CD4-positive, alpha-beta T cell treated with Interleukin-15 for 4 hours (primary cell): ENCODE results near the gene USP37.

ENCODE experiments used
- DNase-seq: peaks from one replicate; pipeline ENCODE4 v3.0.0-alpha.2; 2020; ENCODE audit warnings: low spot score

USP37 gene, protein sequence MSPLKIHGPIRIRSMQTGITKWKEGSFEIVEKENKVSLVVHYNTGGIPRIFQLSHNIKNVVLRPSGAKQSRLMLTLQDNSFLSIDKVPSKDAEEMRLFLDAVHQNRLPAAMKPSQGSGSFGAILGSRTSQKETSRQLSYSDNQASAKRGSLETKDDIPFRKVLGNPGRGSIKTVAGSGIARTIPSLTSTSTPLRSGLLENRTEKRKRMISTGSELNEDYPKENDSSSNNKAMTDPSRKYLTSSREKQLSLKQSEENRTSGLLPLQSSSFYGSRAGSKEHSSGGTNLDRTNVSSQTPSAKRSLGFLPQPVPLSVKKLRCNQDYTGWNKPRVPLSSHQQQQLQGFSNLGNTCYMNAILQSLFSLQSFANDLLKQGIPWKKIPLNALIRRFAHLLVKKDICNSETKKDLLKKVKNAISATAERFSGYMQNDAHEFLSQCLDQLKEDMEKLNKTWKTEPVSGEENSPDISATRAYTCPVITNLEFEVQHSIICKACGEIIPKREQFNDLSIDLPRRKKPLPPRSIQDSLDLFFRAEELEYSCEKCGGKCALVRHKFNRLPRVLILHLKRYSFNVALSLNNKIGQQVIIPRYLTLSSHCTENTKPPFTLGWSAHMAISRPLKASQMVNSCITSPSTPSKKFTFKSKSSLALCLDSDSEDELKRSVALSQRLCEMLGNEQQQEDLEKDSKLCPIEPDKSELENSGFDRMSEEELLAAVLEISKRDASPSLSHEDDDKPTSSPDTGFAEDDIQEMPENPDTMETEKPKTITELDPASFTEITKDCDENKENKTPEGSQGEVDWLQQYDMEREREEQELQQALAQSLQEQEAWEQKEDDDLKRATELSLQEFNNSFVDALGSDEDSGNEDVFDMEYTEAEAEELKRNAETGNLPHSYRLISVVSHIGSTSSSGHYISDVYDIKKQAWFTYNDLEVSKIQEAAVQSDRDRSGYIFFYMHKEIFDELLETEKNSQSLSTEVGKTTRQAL

DNA sequence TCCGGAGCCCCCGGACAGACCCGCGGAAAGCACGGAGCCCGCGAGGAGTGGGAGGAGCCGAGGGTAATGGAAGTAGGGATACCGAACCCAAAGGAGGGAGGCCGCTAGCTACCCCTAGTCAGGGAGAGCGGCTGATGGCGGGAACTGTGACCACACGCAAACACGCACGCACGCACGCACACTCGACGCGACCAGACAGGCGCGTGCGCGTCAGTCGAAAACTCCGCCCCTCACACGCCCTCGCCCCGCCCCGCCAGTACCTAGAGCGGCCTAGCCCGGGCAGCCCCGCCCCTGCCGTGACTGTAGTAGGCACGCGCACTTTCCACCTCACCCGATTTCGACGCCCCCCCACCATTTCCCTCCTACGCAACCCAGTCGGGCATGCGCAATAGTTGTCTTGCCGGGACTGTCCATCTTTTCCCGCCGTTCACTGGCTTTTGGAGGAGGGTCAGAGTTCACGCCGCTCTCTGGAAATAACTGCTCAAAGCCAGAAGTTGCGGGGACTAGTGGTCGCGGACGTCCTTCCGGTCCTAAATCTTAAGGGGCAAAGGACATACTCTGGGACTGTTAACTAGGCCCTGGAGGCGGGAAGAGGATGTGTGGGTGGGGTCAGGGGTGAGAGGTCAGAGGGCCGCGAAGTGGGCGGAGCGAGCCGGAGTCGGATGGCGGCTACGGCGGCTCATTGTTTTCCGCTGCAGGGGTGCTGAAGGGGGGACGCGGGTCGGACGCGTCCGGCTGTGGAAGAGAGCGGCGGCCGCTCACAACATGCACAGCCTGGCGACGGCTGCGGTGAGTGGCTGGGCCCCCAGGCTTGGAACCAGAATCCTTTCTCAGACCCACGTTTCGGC is at the start of gene USP37, which contains the start of gene CNOT9:
USP37 (minus strand) TSS at position 162 of the 848 bp plus-strand sequence. CDS start 9,698 bp downstream, outside the sequence.
CNOT9 (plus strand) TSS at position 650 of the 848 bp plus-strand sequence; CDS start at position 766, 116 bp downstream.
- DNase-seq, result peak; percentile 100

DNA sequence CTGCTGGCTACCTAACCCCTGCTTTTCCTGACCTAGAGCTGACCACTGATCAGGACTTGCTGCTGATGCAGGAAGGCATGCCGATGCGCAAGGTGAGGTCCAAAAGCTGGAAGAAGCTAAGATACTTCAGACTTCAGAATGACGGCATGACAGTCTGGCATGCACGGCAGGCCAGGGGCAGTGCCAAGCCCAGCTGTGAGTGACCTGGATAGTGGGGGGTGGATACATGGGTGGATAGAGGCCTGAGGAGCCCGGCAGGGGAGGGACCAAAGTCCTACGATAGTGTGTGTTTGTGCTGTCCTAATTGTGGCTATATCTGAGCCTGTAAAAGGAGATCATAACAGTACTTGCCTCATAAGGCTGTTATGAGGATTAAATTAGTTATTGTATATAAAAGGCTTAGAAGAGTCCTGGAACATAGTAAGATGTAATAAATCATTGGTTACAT is 47.7 kb upstream of the USP37 start:
- no peak for DNase-seq

DNA sequence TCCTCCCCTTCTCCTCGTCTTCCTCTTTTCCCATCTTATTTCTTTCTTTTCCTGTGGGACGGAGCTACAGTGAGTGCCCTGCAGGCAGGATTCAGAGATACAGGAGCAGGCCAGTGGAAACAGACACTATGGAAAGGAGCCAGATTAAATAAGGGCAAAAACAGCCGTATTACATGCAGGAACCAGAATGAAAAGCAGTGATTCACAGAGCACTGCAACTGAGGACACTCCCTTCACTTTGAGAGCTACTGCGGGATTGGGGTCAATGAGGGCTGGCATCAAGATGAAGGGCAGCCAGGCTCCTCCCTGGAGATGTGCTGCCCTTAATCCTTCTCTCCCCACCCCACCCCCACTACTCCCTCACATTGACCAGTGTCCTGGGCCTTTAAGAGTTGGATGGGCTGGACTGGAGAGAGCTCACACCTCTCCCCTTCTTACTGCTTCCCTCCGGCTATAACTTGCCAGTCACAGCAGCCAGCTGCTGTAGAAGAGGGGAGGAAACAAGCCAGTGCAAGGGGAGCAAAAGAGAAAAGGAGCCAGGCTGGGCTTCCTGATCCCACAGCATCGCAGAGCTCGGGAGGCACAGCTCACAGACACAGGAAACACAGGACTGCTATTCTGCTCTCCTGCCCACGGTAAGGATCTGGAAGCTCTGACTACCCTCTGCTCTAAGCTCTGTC is 39.4 kb upstream of the USP37 start, which contains the start of gene PLCD4:
PLCD4 (plus strand) TSS at position 464 of the 680 bp plus-strand sequence. CDS start 7,841 bp downstream, outside the sequence.
- no peak for DNase-seq

DNA sequence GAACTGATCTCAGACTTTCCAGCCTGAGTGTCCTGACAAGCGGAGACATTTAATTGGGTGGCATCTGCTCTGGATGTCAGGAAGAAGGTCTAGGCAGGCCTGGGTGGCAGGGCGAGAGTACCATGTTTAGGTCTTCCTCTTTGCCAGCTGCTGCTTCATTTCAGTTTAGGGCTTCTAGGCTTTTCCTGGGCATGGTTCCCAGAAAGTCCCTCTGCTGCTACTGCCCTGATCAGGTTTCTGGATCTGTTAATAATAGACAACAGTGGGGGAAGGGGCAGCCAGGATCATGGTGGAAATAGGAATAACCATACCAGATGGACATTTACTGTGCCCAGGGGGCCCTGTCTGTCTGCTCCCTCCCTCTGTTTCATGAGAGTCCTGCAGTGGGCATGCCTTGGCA is 37.3 kb upstream of the USP37 start:
- DNase-seq, result no peak

DNA sequence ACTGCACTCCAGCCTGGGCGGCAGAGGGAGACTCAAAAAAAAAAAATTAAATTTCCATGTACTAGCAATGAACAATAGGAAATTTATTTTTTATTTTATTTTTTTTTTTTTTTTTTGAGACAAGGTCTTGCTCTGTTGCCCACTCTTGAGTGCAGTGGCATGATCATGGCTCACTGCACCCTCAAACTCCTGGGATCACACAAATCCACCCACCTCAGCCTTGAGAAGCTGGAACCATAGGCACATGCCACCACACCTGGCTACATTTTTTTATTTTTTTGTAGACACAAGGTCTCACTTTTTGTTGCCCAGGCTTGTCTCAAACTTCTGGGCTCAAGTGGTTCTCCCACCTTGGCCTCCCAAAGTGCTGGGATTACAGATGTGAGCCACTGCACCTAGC is 17.4 kb upstream of the USP37 start:
- no peak for DNase-seq

DNA sequence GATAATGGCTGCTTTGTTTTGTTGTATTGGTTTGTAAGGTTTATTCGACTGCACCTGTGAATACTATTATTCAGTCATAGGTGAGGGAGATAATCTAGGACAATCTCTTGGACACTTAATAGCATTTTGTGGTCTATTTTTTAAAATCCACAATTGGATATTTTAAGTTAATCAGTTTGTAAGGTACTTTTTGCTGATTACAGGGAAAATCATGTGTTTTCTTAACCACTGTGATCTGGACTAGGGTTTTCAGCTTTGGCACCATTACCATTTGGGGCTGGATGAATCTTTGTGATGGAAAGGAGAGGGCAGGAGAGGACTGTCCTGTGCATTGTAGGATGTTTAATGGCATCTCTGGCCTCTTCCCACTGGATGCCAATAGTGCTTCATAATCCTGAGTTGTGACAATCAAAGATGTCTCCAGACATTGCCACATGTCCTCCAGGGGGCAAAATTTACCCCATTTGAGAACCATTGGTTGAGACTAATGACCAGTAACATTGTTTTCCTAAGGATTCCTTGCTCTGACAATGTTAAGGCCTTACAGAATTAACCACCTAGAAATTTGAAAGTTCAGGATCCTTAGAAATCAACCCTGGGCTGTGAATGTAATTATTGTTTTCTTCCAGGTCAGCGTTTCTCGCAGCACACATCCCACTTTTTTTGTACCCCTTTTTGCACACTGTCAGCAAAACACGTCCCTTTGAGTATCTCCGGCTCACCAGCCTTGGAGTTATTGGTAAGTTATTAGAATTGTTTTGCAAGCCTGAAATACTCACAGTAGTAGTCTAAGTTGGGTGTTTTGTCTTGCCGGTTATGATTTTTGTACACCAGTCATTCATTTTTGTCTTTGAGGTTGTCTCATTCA is 16.1 kb upstream of the USP37 start:
- DNase-seq, result no peak

DNA sequence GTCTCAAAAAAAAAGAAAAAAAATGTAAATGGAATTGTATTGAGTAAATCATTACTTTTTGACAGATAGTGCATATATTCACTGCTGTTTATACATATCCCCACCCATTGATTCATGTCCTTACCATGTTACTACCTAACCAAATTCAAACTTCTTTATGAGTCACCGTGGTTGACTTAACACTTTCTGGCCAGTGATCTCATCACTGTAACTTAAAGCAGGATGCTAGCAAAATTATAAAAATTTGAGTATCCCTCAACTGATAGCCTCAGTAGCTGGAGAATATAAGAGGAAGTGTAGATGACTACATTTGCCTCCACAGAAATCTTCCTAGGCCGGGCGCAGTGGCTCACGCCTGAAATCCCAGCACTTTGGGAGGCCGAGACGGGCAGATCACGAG is 13.9 kb upstream of the USP37 start:
- peak; percentile 23 for DNase-seq

DNA sequence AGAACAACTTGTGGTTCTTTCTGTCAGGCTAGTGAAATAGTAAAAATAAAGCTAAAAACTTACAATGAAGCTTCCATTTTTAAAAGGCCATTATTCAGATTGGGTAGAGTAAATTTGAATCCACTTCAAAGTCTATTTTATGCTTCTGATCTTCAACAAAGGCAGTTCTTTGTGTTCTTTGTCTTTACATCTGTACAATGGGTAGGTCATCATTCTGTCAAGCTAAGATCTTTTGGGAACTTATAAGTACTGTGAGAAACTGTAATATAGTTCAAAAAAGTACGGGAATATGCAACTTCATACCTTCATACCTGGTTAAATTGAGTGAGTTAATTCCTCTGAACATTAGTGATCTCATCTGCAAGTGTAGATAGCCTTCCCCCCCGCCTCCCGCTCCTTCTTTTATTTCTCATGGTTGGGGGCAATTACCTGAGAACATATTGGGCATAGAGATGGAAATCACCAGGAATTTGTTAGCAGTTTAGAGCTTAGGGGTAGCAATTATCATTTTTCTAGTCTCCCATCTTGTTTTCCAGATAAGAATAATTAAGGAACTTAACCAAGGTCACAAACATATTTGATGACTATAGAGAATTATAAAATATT is 10.2 kb upstream of the USP37 start:
- DNase-seq, result no peak

DNA sequence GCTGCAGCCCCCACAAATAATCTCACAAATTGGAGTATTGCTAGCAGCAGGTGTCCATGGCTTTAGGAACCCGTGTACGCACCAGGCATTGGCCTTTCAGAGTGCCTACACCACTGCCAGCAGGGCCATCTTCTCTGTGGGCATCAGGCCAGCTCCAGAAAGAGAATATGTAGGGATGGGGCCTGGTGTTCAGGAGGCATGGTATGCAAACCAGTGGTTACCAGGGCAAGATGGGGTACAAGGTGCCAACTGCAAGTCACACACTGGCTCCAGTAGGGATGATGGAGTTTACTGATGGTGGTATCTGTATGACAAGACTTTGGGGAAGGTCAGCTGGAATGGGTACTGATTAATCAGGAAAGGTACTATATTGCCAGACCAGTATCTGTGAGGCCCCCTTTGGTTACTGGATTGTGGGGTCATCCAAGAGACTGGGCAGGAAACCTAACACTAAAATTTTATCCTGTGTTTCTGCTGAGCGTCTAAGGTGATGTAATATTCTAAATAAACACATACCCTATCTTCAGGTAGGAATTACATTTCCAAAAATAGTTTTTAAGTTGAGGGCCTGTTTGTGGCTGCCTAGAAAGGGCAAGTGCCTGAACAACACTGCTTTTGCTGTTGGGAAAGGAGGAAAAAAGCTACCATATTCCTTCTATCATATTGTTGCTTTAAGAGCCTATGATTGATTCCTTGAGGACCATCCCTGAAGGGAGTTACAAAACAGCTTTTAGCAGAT is 9.5 kb upstream of the USP37 start:
- no peak for DNase-seq

DNA sequence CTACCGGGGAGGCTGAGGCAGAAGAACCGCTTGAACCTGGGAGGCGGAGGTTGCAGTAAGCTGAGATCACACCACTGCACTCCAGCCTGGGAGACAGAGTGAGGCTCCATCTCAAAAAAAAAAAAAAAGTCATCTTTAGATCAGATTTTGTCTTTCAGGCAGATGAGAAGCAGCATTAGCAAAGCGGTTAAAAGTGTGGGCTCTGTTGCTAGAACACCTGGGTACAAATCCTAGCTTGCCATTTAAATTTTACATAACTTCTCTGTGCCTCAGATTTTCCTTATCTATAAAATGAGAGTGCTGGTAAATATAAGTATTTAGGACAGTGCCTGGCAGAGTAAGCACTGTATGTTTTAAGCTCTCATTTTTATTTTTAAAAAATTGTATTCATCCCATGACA is 8.7 kb upstream of the USP37 start:
- DNase-seq, result no peak

DNA sequence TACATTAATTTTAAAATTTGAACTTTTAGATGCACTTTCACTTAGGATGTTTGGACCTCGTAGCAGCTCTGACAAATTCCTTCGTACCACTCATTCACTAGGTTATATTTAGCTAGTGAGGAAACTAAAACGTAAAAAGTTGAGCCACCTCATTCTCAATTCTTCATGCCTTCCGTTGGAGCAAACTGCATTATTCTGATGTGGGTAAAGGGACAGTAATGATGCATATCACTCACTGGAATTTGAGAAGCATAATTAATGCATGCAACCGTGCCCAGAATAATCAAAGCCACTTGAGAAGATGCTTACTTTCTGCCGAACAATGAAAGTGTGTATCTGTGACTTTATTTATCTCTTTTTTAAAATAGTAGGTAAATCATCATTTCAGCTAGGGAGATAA is 2.7 kb upstream of the USP37 start:
- DNase-seq, result peak; percentile 1

DNA sequence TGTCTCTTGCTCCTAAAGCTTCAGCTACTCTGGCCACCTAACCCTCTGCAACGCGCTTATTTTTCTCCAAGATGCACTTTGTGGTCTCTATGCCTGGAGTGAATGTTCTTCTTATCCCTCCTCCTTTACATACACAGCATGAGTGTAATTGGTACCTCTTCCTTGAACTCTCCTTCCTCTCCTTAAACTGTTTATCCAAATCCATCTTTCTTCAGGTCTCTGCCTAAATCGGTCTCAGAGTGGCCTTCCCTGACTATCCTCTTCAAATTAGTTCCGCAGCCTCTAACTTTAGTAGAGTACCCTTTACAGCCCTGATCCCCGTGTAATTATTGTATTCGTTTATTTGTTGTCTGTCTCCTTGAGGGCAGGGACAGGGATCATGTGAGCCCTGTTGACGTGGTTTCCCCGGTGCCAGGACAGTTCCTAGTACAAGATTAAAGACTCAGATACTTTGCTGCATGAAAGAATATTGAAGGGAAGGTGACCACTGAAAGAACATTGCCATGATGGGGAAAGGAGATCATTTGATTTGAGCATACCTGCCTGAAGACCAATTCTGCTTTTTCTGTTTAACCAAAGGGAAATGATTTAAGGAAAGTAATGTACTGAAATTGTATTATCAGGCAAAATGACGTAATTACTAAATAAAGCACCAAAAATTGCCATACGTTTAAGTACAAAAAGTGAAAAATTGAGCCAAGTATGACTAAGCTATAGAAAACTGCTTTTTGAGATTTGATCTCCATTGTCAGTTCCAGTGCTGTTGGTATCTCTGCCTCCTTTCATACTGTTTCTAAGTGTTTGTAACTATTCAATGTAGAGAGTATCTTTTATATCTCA is 1.7 kb upstream of the USP37 start:
- DNase-seq, result peak; percentile 9

DNA sequence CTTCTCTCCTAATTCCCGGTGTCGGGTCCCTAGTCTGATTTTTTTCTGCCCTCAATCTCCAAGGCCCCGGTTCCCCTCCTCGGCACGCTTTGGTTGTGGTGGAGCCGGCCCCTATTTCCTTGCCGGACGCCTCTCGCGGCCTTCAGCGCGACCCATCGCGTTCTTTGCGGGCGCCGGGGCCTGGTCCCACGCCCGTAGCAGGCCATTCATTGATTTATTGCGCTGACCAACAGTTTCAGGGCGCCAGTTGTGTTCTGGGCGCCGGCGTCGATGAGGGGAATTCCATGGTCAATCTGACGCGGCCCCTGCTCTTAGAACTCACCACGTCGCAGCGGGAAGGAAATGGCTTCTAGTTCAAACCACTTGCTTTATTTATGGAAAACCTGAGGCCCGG is 884 bp upstream of the USP37 start:
- peak; percentile 49 for DNase-seq

DNA sequence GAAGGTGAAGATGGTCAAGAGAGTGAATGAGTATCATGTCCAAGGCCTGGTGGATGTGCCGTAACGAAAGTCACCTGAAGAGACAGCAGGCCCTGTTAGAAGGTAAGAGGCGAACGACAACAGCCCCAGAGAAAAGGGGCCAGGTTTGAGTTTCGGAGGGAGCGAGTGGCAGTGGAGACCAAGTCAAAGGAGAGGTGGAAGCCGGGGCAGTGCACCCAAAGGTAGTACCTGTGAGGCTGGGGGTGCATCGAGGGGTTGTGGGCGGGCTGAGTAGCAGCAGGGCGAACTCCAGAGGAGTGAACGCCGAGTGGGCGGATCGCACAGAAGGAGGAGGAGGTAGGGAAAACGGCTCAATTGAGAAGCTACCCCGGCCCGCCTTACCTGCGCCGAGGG is 358 bp downstream of the USP37 start:
- no peak for DNase-seq

DNA sequence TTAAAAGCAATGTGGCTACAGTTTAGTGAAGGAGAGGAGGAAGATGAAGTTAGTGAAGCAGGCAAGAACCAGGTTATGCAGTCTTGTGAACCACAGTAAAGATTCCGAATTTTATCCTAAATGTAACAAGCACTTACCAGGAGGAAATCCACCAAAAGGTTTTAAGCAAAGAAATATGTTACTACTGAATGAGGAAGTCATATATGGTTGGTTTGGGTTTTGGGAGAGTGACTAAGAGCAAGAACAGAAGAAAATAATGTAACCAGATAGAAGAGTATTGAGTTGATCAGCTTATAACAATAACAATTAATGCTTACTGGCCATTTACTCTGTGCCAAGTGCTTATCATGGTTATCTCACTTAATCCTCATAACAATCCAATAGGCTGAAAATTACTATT is 1.9 kb downstream of the USP37 start:
- DNase-seq, result no peak

DNA sequence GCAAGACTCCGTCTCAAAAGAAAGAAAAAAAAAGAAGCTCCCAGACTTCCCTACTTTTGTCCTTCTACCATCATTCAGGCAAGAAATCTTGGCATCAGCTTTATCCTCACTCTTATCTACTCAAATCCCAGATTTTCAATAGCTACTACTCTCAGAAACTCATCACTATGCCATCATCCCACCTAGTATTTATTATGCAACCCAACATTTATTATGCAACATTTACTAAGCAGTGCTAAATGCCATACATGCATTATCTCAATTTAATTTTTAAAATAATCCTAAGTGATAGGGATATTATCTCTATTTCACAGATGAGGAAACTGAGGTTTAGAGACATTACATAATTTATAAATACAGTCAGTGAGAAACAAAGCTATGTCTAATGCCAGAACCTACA is 4.1 kb downstream of the USP37 start:
- DNase-seq, result no peak

DNA sequence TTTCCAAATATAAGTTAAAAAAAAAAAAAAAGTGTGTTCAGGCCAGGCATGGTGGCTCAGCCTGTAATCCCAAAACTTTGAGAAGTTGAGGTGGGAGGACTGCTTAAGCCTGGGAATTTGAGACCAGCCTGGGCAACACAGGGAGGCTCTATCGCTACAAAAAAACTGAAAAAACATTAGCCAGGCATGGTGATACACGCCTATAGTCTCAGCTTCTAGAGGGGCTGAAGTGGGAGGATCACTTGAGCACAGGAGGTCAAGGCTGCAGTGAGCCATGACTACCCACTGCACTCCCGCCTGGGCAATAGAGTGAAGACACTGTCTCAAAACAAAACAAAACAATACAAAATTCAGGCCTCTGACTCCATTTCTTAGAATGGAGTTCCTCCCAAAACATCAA is 9.2 kb downstream of the USP37 start:
- no peak for DNase-seq

DNA sequence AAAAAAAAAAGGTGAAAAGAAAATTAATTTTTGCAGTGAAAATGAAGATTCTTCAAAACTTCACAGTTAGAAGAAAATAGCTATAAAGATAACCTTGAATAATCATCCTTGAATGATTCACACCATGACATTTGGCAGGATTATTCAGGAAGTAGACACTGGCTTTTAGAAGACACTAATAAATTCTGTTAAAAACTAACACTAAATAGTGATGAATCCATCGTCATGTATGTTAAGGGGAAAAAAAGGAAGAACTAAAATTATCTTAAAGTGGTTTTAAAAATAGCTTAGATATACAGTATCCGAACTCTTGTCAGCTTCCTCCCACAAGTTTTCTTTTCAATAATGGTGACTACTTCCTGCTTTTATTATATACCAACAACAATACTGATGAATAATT is 10.2 kb downstream of the USP37 start:
- DNase-seq, result no peak
